T-cell (primary cell): ENCODE data around the gene PGM2L1. TPM values are rescaled to one million over a fixed set of nuclear protein-coding genes. Genes with fewer than 3 reads are reported as not detected.

Source experiments
- ATAC-seq, 4 experiments: fragments of 200-7000 bp in 3 of 4; fragments of 150-1000 bp in 1 of 4; cut with Tn5 transposase; replicated peaks in 1 of 4; 1 replicate in 3 of 4; 2 replicates in 1 of 4; pipeline ENCODE4 v1.10.0; 2021; ENCODE audit warnings: moderate library complexity in 3 of 4, mild to moderate bottlenecking in 2 of 4, moderate number of reproducible peaks in 1 of 4
- CTCF ChIA-PET, 2 donors: fragments of 300-600 bp; sonication (Branson Sonifier 250); formaldehyde crosslinking; loops; one replicate each; lab custom pipeline; 2022; ENCODE audit warnings: antibody characterized with exemption in 2 of 2; lab: Charles Lee
- POLR2A ChIA-PET, 2 donors: fragments of 300-600 bp; sonication (Branson Sonifier 250); formaldehyde crosslinking; loops; one replicate each; lab custom pipeline; 2022; ENCODE audit warnings: antibody characterized with exemption in 2 of 2; lab: Charles Lee
- DNase-seq, 35 experiments: peaks; one replicate each; pipeline versions ENCODE4 v3.0.0 to v3.0.0-alpha.2; 2013 to 2023
- H3K27ac ChIP-seq: one replicate; pipeline ENCODE4 v1.5.1; 2013; ENCODE audit warnings: low read length
- H3K27me3 ChIP-seq, 2 experiments: replicated peaks in 1 of 2; 1 replicate in 1 of 2; 2 replicates in 1 of 2; pipeline versions ENCODE4 v1.6.1 to v1.7.0; 2013; ENCODE audit warnings: low read length in 1 of 2, mixed read lengths in 1 of 2; ENCODE audit not compliant: control insufficient read depth in 2 of 2, insufficient read depth in 2 of 2; ENCODE audit errors: extremely low read depth in 1 of 2
- H3K36me3 ChIP-seq, 2 donors: 1 replicate in 1 of 2; 2 replicates in 1 of 2; pipeline versions ENCODE4 v1.6.1 to v1.7.0; 2013; ENCODE audit warnings: low read length in 1 of 2; ENCODE audit not compliant: control insufficient read depth in 2 of 2, insufficient read depth in 1 of 2; ENCODE audit errors: extremely low read depth in 1 of 2
- H3K4me1 ChIP-seq, 2 experiments: 1 replicate in 1 of 2; 2 replicates in 1 of 2; pipeline versions ENCODE4 v1.6.1 to v1.7.0; 2013; ENCODE audit warnings: low read length in 2 of 2, mixed read lengths in 1 of 2; ENCODE audit not compliant: insufficient read depth in 2 of 2, control insufficient read depth in 1 of 2; ENCODE audit errors: extremely low read depth in 1 of 2
- H3K4me3 ChIP-seq, 2 donors: 1 replicate in 1 of 2; 2 replicates in 1 of 2; pipeline versions ENCODE4 v1.5.1 to v1.7.0; 2013; ENCODE audit warnings: mild to moderate bottlenecking in 2 of 2, low read length in 1 of 2, moderate library complexity in 1 of 2; ENCODE audit not compliant: control insufficient read depth in 1 of 2; ENCODE audit errors: extremely low read depth in 1 of 2
- H3K9me3 ChIP-seq: 2 replicates; pipeline ENCODE4 v1.7.0; 2013
- H3K27ac Mint-ChIP-seq, 2 donors: one replicate each; pipeline ENCODE4 v1.8.0; 2020 to 2021; ENCODE audit warnings: mild to moderate bottlenecking in 2 of 2, mixed read lengths in 2 of 2
- H3K27me3 Mint-ChIP-seq, 2 donors: one replicate each; pipeline ENCODE4 v1.8.0; 2021 to 2022; ENCODE audit warnings: mixed read lengths in 2 of 2
- H3K36me3 Mint-ChIP-seq: one replicate; pipeline ENCODE4 v1.8.0; 2021; ENCODE audit warnings: mixed read lengths
- H3K4me1 Mint-ChIP-seq, 3 donors: one replicate each; pipeline ENCODE4 v1.8.0; 2020 to 2022; ENCODE audit warnings: mixed read lengths in 3 of 3, mild to moderate bottlenecking in 1 of 3
- H3K4me3 Mint-ChIP-seq, 3 donors: one replicate each; pipeline ENCODE4 v1.8.0; 2020 to 2022; ENCODE audit warnings: mild to moderate bottlenecking in 3 of 3, mixed read lengths in 3 of 3, moderate library complexity in 3 of 3
- H3K9me3 Mint-ChIP-seq, 3 donors: one replicate each; pipeline ENCODE4 v1.8.0; 2020 to 2022; ENCODE audit warnings: mixed read lengths in 3 of 3
- WGBS: methylation state at CpG from one replicate; pipeline ENCODE4 v1.1.5; 2013; ENCODE audit warnings: missing lambda C conversion rate; ENCODE audit not compliant: insufficient coverage; 5-methylcytosine and 5-hydroxymethylcytosine counted together
- total RNA-seq, 35 experiments: library from RNA in 6 of 35; stranded (reverse) in 6 of 35; fragments of 120-200 nt in 1 of 35; gene quantifications; one replicate each; pipeline versions ENCODE4 v1.2.1 to v1.2.4 and lab custom pipeline; 2013 to 2026

The PGM2L1 gene
- 10 to 100 TPM in 4 of 5 donors, 1 to 10 TPM in 1; 8.6 to 17.0 (median 15.0) TPM for total RNA-seq
- total RNA-seq (2013): 9.3 TPM
- 24.5 to 198 (median 56.9) reads per million in 29 experiments for total RNA-seq (lab: John Stamatoyannopoulos, UW)

DNA sequence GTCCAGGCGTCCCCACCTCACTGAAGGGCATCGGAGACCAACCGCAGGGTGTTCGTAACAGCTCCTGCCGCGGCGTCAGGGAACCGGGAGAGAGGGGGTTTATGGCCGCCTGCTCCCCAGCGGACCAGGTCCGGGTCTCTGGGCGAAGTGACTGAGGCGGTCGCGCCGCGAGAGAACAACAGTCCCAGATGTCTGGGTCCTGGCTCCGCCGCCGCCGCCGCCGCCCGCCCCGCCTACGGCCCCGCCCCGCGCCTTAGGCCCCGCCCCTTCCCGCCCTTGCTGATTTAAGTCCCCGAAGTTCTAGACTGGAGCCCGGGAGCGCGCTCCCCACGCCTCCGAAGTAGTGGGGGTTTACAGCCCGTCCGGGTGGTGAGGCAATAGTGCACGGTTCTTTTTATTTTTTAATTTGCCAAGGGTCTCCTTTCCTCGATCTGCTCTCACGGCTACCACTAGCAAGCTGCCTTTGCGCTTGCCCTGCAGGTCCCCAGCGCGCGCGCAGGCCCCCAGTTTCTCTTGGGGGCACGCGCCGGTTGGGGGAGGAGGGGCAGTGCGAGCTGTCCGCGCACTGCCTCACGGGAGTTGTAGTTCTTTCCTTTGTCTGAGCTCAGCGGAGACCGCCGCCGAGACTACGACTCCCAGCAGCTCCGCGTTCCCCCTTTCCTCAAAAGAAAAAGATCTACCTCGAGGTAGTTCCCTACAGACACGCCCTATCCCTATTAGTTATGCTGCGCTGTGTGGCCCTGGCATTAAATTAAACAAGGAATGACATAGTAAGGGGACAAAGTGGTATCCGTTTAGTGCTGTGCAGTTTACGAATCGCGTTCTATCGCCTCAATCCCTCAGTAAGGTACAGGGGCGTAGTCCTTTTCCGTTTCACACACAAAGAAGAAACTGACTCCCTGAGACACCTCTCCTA, at the start of gene PGM2L1:
PGM2L1 (minus strand) TSS at position 190 of the 916 bp plus-strand sequence. CDS start 272 bp downstream, outside the sequence.
- ChIA-PET CTCF (interaction anchor here in 1 of 2 donors (0.5 to 2.7 kb wide), 10 partner anchors 8 to 1676 kb away, joined by 3 to 19 read pairs (median 4); partner anchors contain the start of gene LIPT2), POLR2A (interaction anchor here (0.7 to 1.1 kb wide), 3 partner anchors 10 to 96 kb away, joined by 3 to 16 read pairs (median 4); partner anchors contain the start of gene LIPT2 (in 1 of the 2))
- H3K27me3 Mint-ChIP-seq: no peaks in the 10 kb centered on the region
- peaks cover 31 to 34% (median 34%) of the 10 kb centered on the region in 3 donors for H3K4me1 Mint-ChIP-seq
- DNase-seq (peak; percentile 86 to 96 (median 93)), ATAC-seq (peak; percentile 86 to 89 (median 87))
- H3K4me3 Mint-ChIP-seq: peak within 1 kb of the TSS; percentile 91 to 100 (median 99)
- H3K27ac Mint-ChIP-seq: peak within 1 kb of the TSS; percentile 98
- no peaks in the 10 kb centered on the region for H3K9me3 Mint-ChIP-seq
- no peaks in the 10 kb centered on the region for H3K27me3 ChIP-seq
- H3K36me3 ChIP-seq: no peaks in the 10 kb centered on the region
- H3K36me3 Mint-ChIP-seq: no peaks in the 10 kb centered on the region
- peak within 1 kb of the TSS; percentile 74 to 97 for H3K4me3 ChIP-seq
- H3K9me3 ChIP-seq: no peaks in the 10 kb centered on the region
- H3K4me1 ChIP-seq: peaks cover 8 to 11% of the 10 kb centered on the region in 2 experiments
- WGBS: under 1% methylated on average over 49 of the region's 71 CpGs
- peak within 1 kb of the TSS; percentile 72 for H3K27ac ChIP-seq

DNA sequence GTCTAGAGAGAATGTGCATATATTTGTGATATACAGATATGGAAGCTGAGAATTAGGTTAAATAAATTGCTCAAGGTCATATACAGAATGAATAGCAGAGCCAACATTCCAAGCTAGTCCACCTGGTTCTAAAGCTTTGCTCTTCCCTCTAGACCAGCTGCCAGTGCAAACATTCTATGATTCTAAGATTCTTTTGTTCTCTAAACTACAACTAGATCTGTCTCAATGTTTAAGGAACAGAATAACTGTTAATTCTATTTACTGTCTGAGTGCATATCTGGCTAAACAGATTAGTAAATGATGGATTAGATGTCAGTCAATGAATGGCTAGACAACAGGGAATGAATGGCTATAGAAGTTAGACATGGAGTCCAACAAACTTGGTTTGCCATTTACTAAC, 49.5 kb upstream of the PGM2L1 start:
- Mint-ChIP-seq H3K4me1 (peaks cover 0 to 2% (median 0%) of the 10 kb centered on the region in 3 donors), H3K27me3 (peaks cover 0 to 4% of the 10 kb centered on the region in 2 donors), H3K36me3 (no peaks in the 10 kb centered on the region), H3K9me3 (no peaks in the 10 kb centered on the region), H3K4me3 (no peak overlapping the region), H3K27ac (no peak overlapping the region)
- Histone ChIP-seq H3K27me3 (peaks cover 0 to 10% of the 10 kb centered on the region in 2 experiments), H3K36me3 (no peaks in the 10 kb centered on the region), H3K4me3 (no peak overlapping the region), H3K27ac (no peak overlapping the region), H3K4me1 (no peaks in the 10 kb centered on the region), H3K9me3 (no peaks in the 10 kb centered on the region)
- POLR2A ChIA-PET: no interaction called here
- ATAC-seq: no peak
- CTCF ChIA-PET: interaction anchor here (3.8 to 5.7 kb wide), 2 partner anchors 56 to 57 kb away, joined by 13 to 135 read pairs; no protein-coding TSS in a partner anchor
- no peak for DNase-seq

DNA sequence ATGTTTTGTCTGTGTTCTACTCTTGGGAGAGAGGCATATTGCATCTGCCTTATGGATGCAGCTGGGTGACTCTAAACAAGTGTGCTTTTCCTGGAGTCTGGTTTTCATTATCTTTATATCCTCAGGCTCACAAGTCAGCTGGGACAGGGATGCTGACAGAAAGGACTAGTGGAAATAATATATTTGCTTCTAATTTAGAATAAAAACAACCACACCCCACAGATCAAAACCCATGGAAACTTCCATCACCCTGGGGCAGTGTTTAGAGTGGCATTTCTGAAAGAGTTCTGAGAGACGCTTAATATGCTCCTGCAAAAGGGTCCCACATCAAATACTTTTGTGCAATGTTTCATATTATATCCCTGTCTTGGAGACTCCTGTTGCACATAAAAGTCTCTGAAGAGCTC, 48.3 kb upstream of the PGM2L1 start:
- no peaks in the 10 kb centered on the region for H3K36me3 ChIP-seq
- H3K4me3 ChIP-seq: no peak overlapping the region
- ChIA-PET CTCF (interaction anchor here in 1 of 2 donors (0.7 to 1.4 kb wide), 3 partner anchors 10 to 57 kb away, joined by 3 to 12 read pairs (median 3); no protein-coding TSS in a partner anchor), POLR2A (interaction anchor here in 1 of 2 donors (0.6 kb wide), 1 partner anchor 61 kb away, joined by 9 read pairs; no protein-coding TSS in a partner anchor)
- ATAC-seq (no peak), DNase-seq (no peak)
- no peak overlapping the region for H3K27ac Mint-ChIP-seq
- no peaks in the 10 kb centered on the region for H3K4me1 ChIP-seq
- H3K9me3 ChIP-seq: no peaks in the 10 kb centered on the region
- H3K27me3 ChIP-seq: peaks cover 0 to 4% of the 10 kb centered on the region in 2 experiments
- no peaks in the 10 kb centered on the region for H3K9me3 Mint-ChIP-seq
- no peaks in the 10 kb centered on the region for H3K27me3 Mint-ChIP-seq
- H3K4me1 Mint-ChIP-seq: peaks cover 0 to 2% (median 0%) of the 10 kb centered on the region in 3 donors
- no peak overlapping the region for H3K27ac ChIP-seq
- H3K36me3 Mint-ChIP-seq: no peaks in the 10 kb centered on the region
- no peak overlapping the region for H3K4me3 Mint-ChIP-seq
- no CpG with 5 or more reads among the region's 1 CpG for whole genome bisulfite sequencing

DNA sequence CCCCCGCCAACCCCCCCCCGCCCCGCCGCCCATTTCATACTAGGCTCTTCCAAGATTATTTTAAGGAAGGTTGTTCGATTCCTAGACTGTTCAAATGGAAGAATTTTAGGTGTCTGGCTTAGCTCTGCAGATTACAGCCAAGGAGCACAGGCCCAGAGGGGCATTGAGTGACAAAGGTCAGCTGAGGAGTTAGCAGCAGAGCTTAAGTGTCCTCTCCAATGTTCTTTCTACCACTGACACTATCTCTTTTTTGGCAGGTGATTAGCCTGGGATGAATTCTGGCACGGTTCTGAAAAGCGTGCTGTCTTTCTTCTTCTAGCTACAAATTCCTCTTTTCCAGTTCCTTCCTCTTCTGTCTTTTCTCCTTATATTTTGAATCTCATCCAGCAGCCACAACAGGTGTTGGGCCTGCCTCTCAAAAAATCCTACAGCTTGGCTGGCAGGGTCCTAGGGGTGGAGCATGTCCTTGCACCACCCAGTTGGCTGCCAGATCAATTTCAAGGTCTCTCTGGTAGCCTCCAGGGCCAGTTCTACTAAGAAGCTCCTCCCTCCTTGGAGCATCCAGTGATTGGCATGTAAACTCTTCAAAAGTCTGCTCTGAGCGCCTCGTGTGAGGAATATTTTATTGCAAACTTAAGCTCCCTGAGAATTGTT, 46.1 kb upstream of the PGM2L1 start:
- no peak overlapping the region for H3K4me3 ChIP-seq
- DNase-seq: no peak
- ChIA-PET POLR2A (no interaction called here), CTCF (interaction anchor here (0.8 to 1.4 kb wide), 3 partner anchors 9 to 54 kb away, joined by 3 to 8 read pairs (median 4); no protein-coding TSS in a partner anchor)
- H3K9me3 Mint-ChIP-seq: peaks cover 0 to 9% (median 2%) of the 10 kb centered on the region in 3 donors
- H3K36me3 ChIP-seq: no peaks in the 10 kb centered on the region
- no peaks in the 10 kb centered on the region for H3K27me3 Mint-ChIP-seq
- no peaks in the 10 kb centered on the region for H3K36me3 Mint-ChIP-seq
- no peak for ATAC-seq
- H3K27ac Mint-ChIP-seq: no peak overlapping the region
- no peak overlapping the region for H3K27ac ChIP-seq
- H3K4me1 Mint-ChIP-seq: no peaks in the 10 kb centered on the region
- no peaks in the 10 kb centered on the region for H3K9me3 ChIP-seq
- WGBS: 65% methylated on average over 2 of the region's 9 CpGs
- H3K4me3 Mint-ChIP-seq: no peak overlapping the region
- H3K27me3 ChIP-seq: peaks cover 0 to 4% of the 10 kb centered on the region in 2 experiments
- H3K4me1 ChIP-seq: no peaks in the 10 kb centered on the region

DNA sequence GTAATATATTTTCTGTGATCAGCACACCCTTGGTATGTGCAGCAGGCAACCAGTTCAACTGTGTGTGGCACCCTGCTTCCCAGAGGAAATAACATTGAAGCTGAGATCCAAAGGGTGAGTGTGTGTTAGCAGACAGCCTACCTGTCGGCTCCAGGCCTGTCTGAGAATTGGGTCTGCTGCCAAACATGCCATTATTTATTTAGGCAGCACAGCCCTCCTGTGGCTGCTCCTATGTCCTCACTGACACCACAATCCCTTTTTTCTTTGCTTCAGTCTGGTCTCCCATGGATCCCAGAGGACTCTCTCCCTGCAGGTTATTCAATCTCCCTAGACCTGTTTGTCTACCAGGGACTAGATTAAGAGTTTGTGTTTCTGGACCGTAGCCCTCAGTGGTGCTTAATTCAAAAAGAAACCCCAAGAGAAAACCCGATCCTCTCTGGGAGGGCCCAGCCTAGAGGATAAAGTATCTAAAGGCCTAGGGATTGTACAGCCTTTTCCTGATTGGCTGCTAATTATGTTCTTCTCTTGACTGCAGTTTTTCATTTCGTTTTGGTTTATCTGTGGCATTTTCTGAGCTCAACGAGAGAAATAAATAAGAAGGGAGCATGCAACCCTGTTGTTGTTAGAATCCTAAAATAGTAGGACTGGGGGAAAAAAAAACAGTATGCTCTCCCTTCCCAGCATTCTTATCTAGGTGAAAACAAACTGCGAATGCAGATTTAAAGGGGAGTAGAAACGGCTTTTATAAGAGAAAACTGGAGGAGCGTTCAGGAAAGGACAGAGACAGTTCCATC, 45.0 kb upstream of the PGM2L1 start:
- CTCF ChIA-PET: interaction anchor here in 1 of 2 donors (1.1 kb wide), 1 partner anchor 15 kb away, joined by 3 read pairs; no protein-coding TSS in a partner anchor

More for the DNA sequence above, 45.0 kb upstream of the PGM2L1 start:
- peaks cover 0 to 4% of the 10 kb centered on the region in 2 experiments for H3K27me3 ChIP-seq
- H3K4me1 ChIP-seq: no peaks in the 10 kb centered on the region
- H3K4me1 Mint-ChIP-seq: no peaks in the 10 kb centered on the region
- POLR2A ChIA-PET: no interaction called here
- ATAC-seq (no peak), DNase-seq (no peak)
- no peak overlapping the region for H3K4me3 Mint-ChIP-seq
- no peaks in the 10 kb centered on the region for H3K9me3 ChIP-seq
- no peak overlapping the region for H3K4me3 ChIP-seq
- no peaks in the 10 kb centered on the region for H3K27me3 Mint-ChIP-seq
- H3K36me3 Mint-ChIP-seq: no peaks in the 10 kb centered on the region
- no peak overlapping the region for H3K27ac Mint-ChIP-seq
- no peak overlapping the region for H3K27ac ChIP-seq
- WGBS: 100% methylated on average over 1 of the region's 8 CpGs
- no peaks in the 10 kb centered on the region for H3K36me3 ChIP-seq
- peaks cover 0 to 9% (median 2%) of the 10 kb centered on the region in 3 donors for H3K9me3 Mint-ChIP-seq
